ENCODE measurements around the gene ZNF74.

Gene ZNF74

GRCh38 chr22:20395181-20395906, 1.4 kb downstream of the ZNF74 start:
- CTCF ChIA-PET: interaction anchor here (0.7 to 1.6 kb wide), 5 partner anchors 9 to 238 kb away, joined by 3 to 4 read pairs (median 4); no protein-coding TSS in a partner anchor
- Histone ChIP-seq H3K4me3 (ENCODE audit: low read depth, low read length) (no peak overlapping the region), H3K9me3 (ENCODE audit: control insufficient read depth, insufficient read depth, low read depth, low read length) (no peaks in the 10 kb centered on the region), H3K4me1 (ENCODE audit: control insufficient read depth, insufficient read depth, low read length) (0 out of 2 replicates have a peak, but pooled peaks cover 2% of the 10 kb centered on the region), H3K27ac (ENCODE audit: extremely low read depth, low read depth, low read length) (no peak overlapping the region), H3K36me3 (ENCODE audit: control insufficient read depth in 2 of 2, insufficient read depth in 1 of 2, low read length in 2 of 2) (peaks cover 0 to 9% of the 10 kb centered on the region in 2 experiments; a peak in 1 of 3 replicates)
- POLR2A ChIA-PET: interaction anchor here (0.8 to 2.2 kb wide), 3 partner anchors 8 to 278 kb away, joined by 3 to 13 read pairs (median 5); partner anchors contain the start of genes DGCR6L and TRMT2A
- TF ChIP-seq ZBTB48 (tag by site-specific recombination; IDR thresholded peaks at IDR 0.05): 0 out of 2 replicates have a peak, but pooled peaks have one; percentile 43
- TF ChIP-seq ZNF426 (tag by site-specific recombination; IDR thresholded peaks at IDR 0.05): no peak
- no peak for TF ChIP-seq MYNN (tag by site-specific recombination; IDR thresholded peaks at IDR 0.05; ENCODE audit: borderline replicate concordance)
- TF ChIP-seq ZNF623 (tag by site-specific recombination; IDR thresholded peaks at IDR 0.05): peak; percentile 60

- Histone ChIP-seq H3K9me3 (ENCODE audit: control insufficient read depth, insufficient read depth, low read depth, low read length) (no peaks in the 10 kb centered on the region), H3K36me3 (ENCODE audit: control insufficient read depth in 2 of 2, insufficient read depth in 1 of 2, low read length in 2 of 2) (peaks cover 0 to 15% of the 10 kb centered on the region in 2 experiments; a peak in 1 of 3 replicates), H3K4me3 (ENCODE audit: low read depth, low read length) (no peak overlapping the region), H3K4me1 (ENCODE audit: control insufficient read depth, insufficient read depth, low read length) (0 out of 2 replicates have a peak, but pooled peaks cover 2% of the 10 kb centered on the region), H3K27ac (ENCODE audit: extremely low read depth, low read depth, low read length) (no peak overlapping the region)
- TF ChIP-seq WT1 (tag by site-specific recombination; IDR thresholded peaks at IDR 0.05) (no peak), ZBTB48 (tag by site-specific recombination; IDR thresholded peaks at IDR 0.05) (0 out of 2 replicates have a peak, but pooled peaks have one; percentile 3)
- TF ChIP-seq, protein P1, sequence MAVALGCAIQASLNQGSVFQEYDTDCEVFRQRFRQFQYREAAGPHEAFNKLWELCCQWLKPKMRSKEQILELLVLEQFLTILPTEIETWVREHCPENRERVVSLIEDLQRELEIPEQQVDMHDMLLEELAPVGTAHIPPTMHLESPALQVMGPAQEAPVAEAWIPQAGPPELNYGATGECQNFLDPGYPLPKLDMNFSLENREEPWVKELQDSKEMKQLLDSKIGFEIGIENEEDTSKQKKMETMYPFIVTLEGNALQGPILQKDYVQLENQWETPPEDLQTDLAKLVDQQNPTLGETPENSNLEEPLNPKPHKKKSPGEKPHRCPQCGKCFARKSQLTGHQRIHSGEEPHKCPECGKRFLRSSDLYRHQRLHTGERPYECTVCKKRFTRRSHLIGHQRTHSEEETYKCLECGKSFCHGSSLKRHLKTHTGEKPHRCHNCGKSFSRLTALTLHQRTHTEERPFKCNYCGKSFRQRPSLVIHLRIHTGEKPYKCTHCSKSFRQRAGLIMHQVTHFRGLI (tag by site-specific recombination; IDR thresholded peaks at IDR 0.05): no peak
- ChIA-PET POLR2A (interaction anchor here (0.6 to 1.4 kb wide), 2 partner anchors 22 to 76 kb away, joined by 4 to 5 read pairs; partner anchors contain the start of gene DGCR6L), CTCF (interaction anchor here (0.5 to 1.6 kb wide), 4 partner anchors 8 to 239 kb away, joined by 3 to 4 read pairs (median 4); no protein-coding TSS in a partner anchor)
Observed at GRCh38 chr22:20395907-20396287, 1.9 kb downstream of the ZNF74 start.

DNA sequence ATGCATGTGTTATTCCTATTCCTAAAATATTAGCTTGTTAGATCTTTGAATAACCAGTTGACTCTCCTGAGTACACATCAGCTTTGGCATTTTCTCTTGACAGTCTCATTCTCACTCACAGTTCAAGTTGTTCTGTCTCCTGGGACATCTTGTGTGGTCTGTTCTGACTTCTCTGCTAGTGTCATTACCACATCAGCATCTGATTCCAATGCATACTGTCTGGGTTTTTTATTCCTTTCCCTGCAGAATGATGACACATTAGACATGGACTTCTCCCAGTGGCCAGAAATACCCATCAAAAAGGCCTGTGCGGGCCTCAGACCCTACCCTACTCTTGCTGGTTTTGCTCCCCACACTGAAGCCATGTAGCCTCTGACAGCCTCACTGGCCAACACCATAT, 2.7 kb downstream of the ZNF74 start:
- ChIA-PET POLR2A (interaction anchor here (0.6 to 1.4 kb wide), 2 partner anchors 22 to 77 kb away, joined by 4 to 5 read pairs; partner anchors contain the start of gene DGCR6L), CTCF (interaction anchor here (0.5 to 0.6 kb wide), 2 partner anchors 168 to 254 kb away, joined by 3 read pairs; no protein-coding TSS in a partner anchor)
- H3K9me3 ChIP-seq (ENCODE audit: control insufficient read depth, insufficient read depth, low read depth, low read length): no peaks in the 10 kb centered on the region
- H3K4me3 ChIP-seq (ENCODE audit: low read depth, low read length): no peak overlapping the region
- H3K27ac ChIP-seq (ENCODE audit: extremely low read depth, low read depth, low read length): no peak overlapping the region
- no peak for TF ChIP-seq ZNF510 (tag by site-specific recombination; IDR thresholded peaks at IDR 0.05; ENCODE audit: insufficient replicate concordance)
- no peak for TF ChIP-seq ZFP37 (tag by site-specific recombination; IDR thresholded peaks at IDR 0.05)
- 0 out of 2 replicates have a peak, but pooled peaks have one; percentile 39 for TF ChIP-seq ZNF600 (tag by site-specific recombination; IDR thresholded peaks at IDR 0.05)
- no peak for TF ChIP-seq HOXD13 (CRISPR knock-in tag; IDR thresholded peaks at IDR 0.05; ENCODE audit: borderline replicate concordance)
- no peak for TF ChIP-seq ZNF658 (tag by site-specific recombination; IDR thresholded peaks at IDR 0.05)
- no peak for TF ChIP-seq KLF1 (tag by site-specific recombination; IDR thresholded peaks at IDR 0.05)
- no peak for TF ChIP-seq ZFP41 (tag by site-specific recombination; IDR thresholded peaks at IDR 0.05; ENCODE audit: borderline replicate concordance)
- TF ChIP-seq ZNF2 (tag by site-specific recombination; IDR thresholded peaks at IDR 0.05): no peak
- no peak for TF ChIP-seq HOXA7 (CRISPR knock-in tag; IDR thresholded peaks at IDR 0.05; ENCODE audit: borderline replicate concordance)
- no peak for TF ChIP-seq ZNF280D (tag by site-specific recombination; IDR thresholded peaks at IDR 0.05)
- TF ChIP-seq SP7 (tag by site-specific recombination; IDR thresholded peaks at IDR 0.05): no peak
- TF ChIP-seq, protein P2, sequence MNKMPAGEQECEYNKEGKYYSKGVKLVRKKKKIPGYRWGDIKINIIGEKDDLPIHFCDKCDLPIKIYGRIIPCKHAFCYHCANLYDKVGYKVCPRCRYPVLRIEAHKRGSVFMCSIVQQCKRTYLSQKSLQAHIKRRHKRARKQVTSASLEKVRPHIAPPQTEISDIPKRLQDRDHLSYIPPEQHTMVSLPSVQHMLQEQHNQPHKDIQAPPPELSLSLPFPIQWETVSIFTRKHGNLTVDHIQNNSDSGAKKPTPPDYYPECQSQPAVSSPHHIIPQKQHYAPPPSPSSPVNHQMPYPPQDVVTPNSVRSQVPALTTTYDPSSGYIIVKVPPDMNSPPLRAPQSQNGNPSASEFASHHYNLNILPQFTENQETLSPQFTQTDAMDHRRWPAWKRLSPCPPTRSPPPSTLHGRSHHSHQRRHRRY (tag by site-specific recombination; IDR thresholded peaks at IDR 0.05): no peak
- TF ChIP-seq, protein P3, sequence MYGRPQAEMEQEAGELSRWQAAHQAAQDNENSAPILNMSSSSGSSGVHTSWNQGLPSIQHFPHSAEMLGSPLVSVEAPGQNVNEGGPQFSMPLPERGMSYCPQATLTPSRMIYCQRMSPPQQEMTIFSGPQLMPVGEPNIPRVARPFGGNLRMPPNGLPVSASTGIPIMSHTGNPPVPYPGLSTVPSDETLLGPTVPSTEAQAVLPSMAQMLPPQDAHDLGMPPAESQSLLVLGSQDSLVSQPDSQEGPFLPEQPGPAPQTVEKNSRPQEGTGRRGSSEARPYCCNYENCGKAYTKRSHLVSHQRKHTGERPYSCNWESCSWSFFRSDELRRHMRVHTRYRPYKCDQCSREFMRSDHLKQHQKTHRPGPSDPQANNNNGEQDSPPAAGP (tag by site-specific recombination; IDR thresholded peaks at IDR 0.05): no peak
- TF ChIP-seq ZBTB17 (tag by site-specific recombination; IDR thresholded peaks at IDR 0.05): peak; percentile 89
- no peak for TF ChIP-seq ZNF768 (tag by site-specific recombination; IDR thresholded peaks at IDR 0.05)
- H3K36me3 ChIP-seq (ENCODE audit: control insufficient read depth in 2 of 2, insufficient read depth in 1 of 2, low read length in 2 of 2): peaks cover 0 to 22% of the 10 kb centered on the region in 2 experiments; a peak in 1 of 3 replicates
- 0 out of 2 replicates have a peak, but pooled peaks cover 2% of the 10 kb centered on the region for H3K4me1 ChIP-seq (ENCODE audit: control insufficient read depth, insufficient read depth, low read length)

All from HEK293 (cell line).